Mesenchymal stem cell (in vitro differentiated cells and primary cell): ENCODE data around the gene EML6.

Experiments
- DNase-seq: peaks from one replicate; pipeline ENCODE4 v3.0.0-alpha.2; 2013
- H2AFZ ChIP-seq: one replicate; pipeline ENCODE4 v1.6.1; 2013; ENCODE audit warnings: low read depth, mild to moderate bottlenecking, control low read depth, inconsistent platforms, low read length, moderate library complexity
- H2AK5ac ChIP-seq: 2 replicates; pipeline ENCODE4 v1.6.1; 2013; ENCODE audit warnings: low read length, moderate library complexity, mild to moderate bottlenecking, inconsistent platforms; ENCODE audit not compliant: severe bottlenecking
- H2BK120ac ChIP-seq: one replicate; pipeline ENCODE4 v1.6.1; 2013; ENCODE audit warnings: low read depth, mild to moderate bottlenecking, inconsistent platforms, low read length, moderate library complexity
- H2BK12ac ChIP-seq, 2 experiments: one replicate each; pipeline ENCODE4 v1.6.1; 2013; ENCODE audit warnings: inconsistent platforms in 2 of 2, low read length in 2 of 2, mild to moderate bottlenecking in 2 of 2, moderate library complexity in 2 of 2, control low read depth in 1 of 2
- H2BK15ac ChIP-seq: one replicate; pipeline ENCODE4 v1.6.1; 2013; ENCODE audit warnings: mild to moderate bottlenecking, low read depth, inconsistent platforms; ENCODE audit not compliant: poor library complexity, severe bottlenecking
- H2BK5ac ChIP-seq: 2 replicates; pipeline ENCODE4 v1.6.1; 2013; ENCODE audit warnings: low read depth, mild to moderate bottlenecking, low read length, control low read depth, inconsistent platforms; ENCODE audit not compliant: poor library complexity, severe bottlenecking
- H3K14ac ChIP-seq, 2 experiments: one replicate each; pipeline ENCODE4 v1.6.1; 2013; ENCODE audit warnings: inconsistent platforms in 2 of 2, low read length in 2 of 2, control low read depth in 1 of 2, mild to moderate bottlenecking in 1 of 2, moderate library complexity in 1 of 2
- H3K18ac ChIP-seq, 2 experiments: one replicate each; pipeline ENCODE4 v1.6.1; 2013; ENCODE audit warnings: inconsistent platforms in 2 of 2, low read length in 2 of 2, control low read depth in 1 of 2, low read depth in 1 of 2, mild to moderate bottlenecking in 1 of 2
- H3K23ac ChIP-seq, 2 experiments: one replicate each; pipeline ENCODE4 v1.6.1; 2013; ENCODE audit warnings: inconsistent platforms in 2 of 2, low read length in 2 of 2, mild to moderate bottlenecking in 2 of 2, moderate library complexity in 2 of 2, control low read depth in 1 of 2
- H3K27ac ChIP-seq: 2 replicates; pipeline ENCODE4 v1.5.1; 2013; ENCODE audit warnings: mild to moderate bottlenecking, moderate library complexity, low read length, control low read depth, inconsistent platforms; ENCODE audit not compliant: poor library complexity, severe bottlenecking
- H3K27me3 ChIP-seq, 2 experiments: 2 replicates each; pipeline versions ENCODE4 v1.6.1 to v1.7.0; 2013; ENCODE audit warnings: low read length in 2 of 2, mild to moderate bottlenecking in 2 of 2, moderate library complexity in 2 of 2, control low read depth in 1 of 2, inconsistent platforms in 1 of 2; ENCODE audit not compliant: control insufficient read depth in 1 of 2, insufficient read depth in 1 of 2
- H3K36me3 ChIP-seq, 2 experiments: 2 replicates each; pipeline versions ENCODE4 v1.6.1 to v1.7.0; 2013; ENCODE audit warnings: low read length in 2 of 2, control low read depth in 1 of 2, inconsistent platforms in 1 of 2, low read depth in 1 of 2, mild to moderate bottlenecking in 1 of 2; ENCODE audit not compliant: insufficient read depth in 2 of 2, control insufficient read depth in 1 of 2
- H3K4ac ChIP-seq, 2 experiments: one replicate each; pipeline ENCODE4 v1.6.1; 2013; ENCODE audit warnings: inconsistent platforms in 2 of 2, low read length in 2 of 2, mild to moderate bottlenecking in 2 of 2, moderate library complexity in 2 of 2, control low read depth in 1 of 2, low read depth in 1 of 2
- H3K4me1 ChIP-seq: 2 replicates; pipeline ENCODE4 v1.6.1; 2013; ENCODE audit warnings: low read depth, low read length, control low read depth; ENCODE audit not compliant: control insufficient read depth, insufficient read depth
- H3K4me2 ChIP-seq: 2 replicates; pipeline ENCODE4 v1.6.1; 2013; ENCODE audit warnings: low read length, mild to moderate bottlenecking, inconsistent platforms; ENCODE audit not compliant: poor library complexity, severe bottlenecking
- H3K4me3 ChIP-seq, 2 experiments: 2 replicates each; pipeline versions ENCODE4 v1.5.1 to v1.7.0; 2013; ENCODE audit warnings: low read length in 2 of 2, mild to moderate bottlenecking in 2 of 2, control low read depth in 1 of 2, low read depth in 1 of 2; ENCODE audit not compliant: insufficient read depth in 1 of 2
- H3K79me1 ChIP-seq: replicated peaks from 2 replicates; pipeline ENCODE4 v1.6.1; 2013; ENCODE audit warnings: mild to moderate bottlenecking, control low read depth, low read length, inconsistent platforms; ENCODE audit not compliant: poor library complexity, severe bottlenecking
- H3K9ac ChIP-seq: 2 replicates; pipeline ENCODE4 v1.7.0; 2013; ENCODE audit warnings: mild to moderate bottlenecking, low read length, moderate library complexity
- H3K9me3 ChIP-seq: 2 replicates; pipeline ENCODE4 v1.7.0; 2013; ENCODE audit warnings: mild to moderate bottlenecking, low read length; ENCODE audit not compliant: control insufficient read depth
- H4K8ac ChIP-seq: one replicate; pipeline ENCODE4 v1.6.1; 2013; ENCODE audit warnings: inconsistent platforms, mild to moderate bottlenecking, low read length, moderate library complexity
- H4K91ac ChIP-seq: one replicate; pipeline ENCODE4 v1.6.1; 2013; ENCODE audit warnings: mild to moderate bottlenecking, low read length, inconsistent platforms
- WGBS: methylation state at CpG from one replicate; pipeline ENCODE4 v1.1.7; 2013; ENCODE audit warnings: mixed read lengths; 5-methylcytosine and 5-hydroxymethylcytosine counted together

Gene EML6

GRCh38 chr2:54914637-54915036 is 191.2 kb downstream of the EML6 start:
- no peak overlapping the region for H2AFZ ChIP-seq
- H2AK5ac ChIP-seq, result no peak overlapping the region
- no peak for DNase-seq
- H2BK15ac ChIP-seq, result no peak overlapping the region
- H3K4me1 ChIP-seq, result no peaks in the 10 kb centered on the region
- no peak overlapping the region for H3K18ac ChIP-seq
- no peak overlapping the region for H3K9ac ChIP-seq
- H2BK5ac ChIP-seq, result no peak overlapping the region
- no peaks in the 10 kb centered on the region for H3K79me1 ChIP-seq
- H3K27me3 ChIP-seq, result no peaks in the 10 kb centered on the region
- no peak overlapping the region for H4K8ac ChIP-seq
- no peak overlapping the region for H3K4ac ChIP-seq
- H2BK12ac ChIP-seq, result no peak overlapping the region
- no peak overlapping the region for H3K4me2 ChIP-seq
- H2BK120ac ChIP-seq, result no peak overlapping the region
- H3K9me3 ChIP-seq, result no peaks in the 10 kb centered on the region
- H3K27ac ChIP-seq, result no peak overlapping the region
- H3K4me3 ChIP-seq, result no peak overlapping the region
- no peak overlapping the region for H3K23ac ChIP-seq
- no peak overlapping the region for H4K91ac ChIP-seq
- 97% methylated on average over 2 of the region's 2 CpGs for WGBS
- no peak overlapping the region for H3K14ac ChIP-seq
- no peaks in the 10 kb centered on the region for H3K36me3 ChIP-seq

- no peak overlapping the region for H2AK5ac ChIP-seq
- H3K14ac ChIP-seq, result no peak overlapping the region
- H3K79me1 ChIP-seq, result no peaks in the 10 kb centered on the region
- H2BK120ac ChIP-seq, result no peak overlapping the region
- H2AFZ ChIP-seq, result no peak overlapping the region
- no peaks in the 10 kb centered on the region for H3K36me3 ChIP-seq
- no peak overlapping the region for H3K9ac ChIP-seq
- H2BK5ac ChIP-seq, result no peak overlapping the region
- no peak for DNase-seq
- H2BK15ac ChIP-seq, result no peak overlapping the region
- H2BK12ac ChIP-seq, result no peak overlapping the region
- no peak overlapping the region for H4K91ac ChIP-seq
- no peak overlapping the region for H3K18ac ChIP-seq
- WGBS, result 98% methylated on average over 4 of the region's 4 CpGs
- no peak overlapping the region for H3K4me2 ChIP-seq
- H3K23ac ChIP-seq, result no peak overlapping the region
- no peaks in the 10 kb centered on the region for H3K4me1 ChIP-seq
- H3K27me3 ChIP-seq, result no peaks in the 10 kb centered on the region
- H4K8ac ChIP-seq, result no peak overlapping the region
- H3K4ac ChIP-seq, result no peak overlapping the region
- H3K27ac ChIP-seq, result no peak overlapping the region
- H3K4me3 ChIP-seq, result no peak overlapping the region
- H3K9me3 ChIP-seq, result no peaks in the 10 kb centered on the region
Observed at GRCh38 chr2:54915101-54915500, 191.6 kb downstream of the EML6 start.

- Histone ChIP-seq H2BK120ac (no peak overlapping the region), H3K79me1 (no peaks in the 10 kb centered on the region), H3K4me3 (no peak overlapping the region), H3K4ac (no peak overlapping the region), H2BK15ac (no peak overlapping the region), H2AFZ (no peak overlapping the region), H3K4me1 (no peaks in the 10 kb centered on the region), H4K8ac (no peak overlapping the region), H3K23ac (no peak overlapping the region), H3K9ac (no peak overlapping the region), H2BK5ac (no peak overlapping the region), H2AK5ac (no peak overlapping the region), H3K27ac (no peak overlapping the region), H3K36me3 (no peaks in the 10 kb centered on the region), H3K4me2 (no peak overlapping the region), H2BK12ac (no peak overlapping the region), H3K27me3 (no peaks in the 10 kb centered on the region), H3K18ac (no peak overlapping the region), H3K9me3 (peaks cover 9% of the 10 kb centered on the region), H3K14ac (no peak overlapping the region), H4K91ac (no peak overlapping the region)
- 96% methylated on average over 7 of the region's 8 CpGs for WGBS
- no peak for DNase-seq
Observed at GRCh38 chr2:54916637-54917036, 193.2 kb downstream of the EML6 start.

GRCh38 chr2:54918647-54919280 is 195.3 kb downstream of the EML6 start:
- no peak for DNase-seq
- Histone ChIP-seq H4K91ac (no peak overlapping the region), H3K18ac (no peak overlapping the region), H3K79me1 (no peaks in the 10 kb centered on the region), H3K9me3 (peaks cover 9% of the 10 kb centered on the region), H3K14ac (no peak overlapping the region), H2BK120ac (no peak overlapping the region), H3K4me3 (no peak overlapping the region), H2BK5ac (no peak overlapping the region), H3K27me3 (no peaks in the 10 kb centered on the region), H3K27ac (no peak overlapping the region), H3K36me3 (no peaks in the 10 kb centered on the region), H2BK12ac (no peak overlapping the region), H3K4me2 (no peak overlapping the region), H2AFZ (no peak overlapping the region), H3K4ac (no peak overlapping the region), H3K4me1 (no peaks in the 10 kb centered on the region), H4K8ac (no peak overlapping the region), H2BK15ac (no peak overlapping the region), H3K9ac (no peak overlapping the region), H3K23ac (no peak overlapping the region), H2AK5ac (no peak overlapping the region)
- 85% methylated on average over 7 of the region's 7 CpGs for WGBS
